Inflammatory macrophage (primary cell): ENCODE results near the gene OR10G7.

Experiments
- DNase-seq, 2 donors: peaks; one replicate each; pipeline ENCODE4 v3.0.0-alpha.2; 2020 to 2022
- total RNA-seq, 18 experiments: gene quantifications; one replicate each; lab custom pipeline; 2026; ENCODE audit warnings: mixed read lengths in 6 of 18, inconsistent platforms in 2 of 18; lab: John Stamatoyannopoulos, UW

OR10G7 gene, protein sequence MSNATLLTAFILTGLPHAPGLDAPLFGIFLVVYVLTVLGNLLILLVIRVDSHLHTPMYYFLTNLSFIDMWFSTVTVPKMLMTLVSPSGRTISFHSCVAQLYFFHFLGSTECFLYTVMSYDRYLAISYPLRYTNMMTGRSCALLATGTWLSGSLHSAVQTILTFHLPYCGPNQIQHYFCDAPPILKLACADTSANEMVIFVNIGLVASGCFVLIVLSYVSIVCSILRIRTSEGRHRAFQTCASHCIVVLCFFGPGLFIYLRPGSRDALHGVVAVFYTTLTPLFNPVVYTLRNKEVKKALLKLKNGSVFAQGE
- 0 to 0.13 (median 0) reads per million in 18 experiments for total RNA-seq

DNA sequence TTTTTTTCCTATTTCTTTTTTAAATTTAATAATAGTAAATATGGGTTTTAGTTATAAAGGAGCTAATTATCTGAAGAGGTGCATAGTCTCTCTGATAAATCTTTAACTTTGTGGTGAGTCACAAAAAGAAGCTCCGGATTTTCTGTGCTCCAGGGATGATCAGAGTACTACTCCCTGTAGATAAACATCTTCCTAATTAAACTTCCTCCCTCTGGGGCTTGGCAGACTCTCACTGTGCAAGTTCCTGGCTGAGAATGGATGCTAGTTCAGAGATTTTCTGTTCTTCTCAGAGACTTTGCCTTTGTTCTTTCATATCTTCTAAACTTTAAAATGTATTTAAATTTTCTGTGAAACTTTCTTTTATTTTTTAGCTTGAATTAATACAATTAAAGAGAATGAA is at the start of gene OR10G7:
OR10G7 (minus strand) TSS at position 72 of the 400 bp plus-strand sequence. CDS start 2,324 bp downstream, outside the sequence.
- DNase-seq, result no peak

DNA sequence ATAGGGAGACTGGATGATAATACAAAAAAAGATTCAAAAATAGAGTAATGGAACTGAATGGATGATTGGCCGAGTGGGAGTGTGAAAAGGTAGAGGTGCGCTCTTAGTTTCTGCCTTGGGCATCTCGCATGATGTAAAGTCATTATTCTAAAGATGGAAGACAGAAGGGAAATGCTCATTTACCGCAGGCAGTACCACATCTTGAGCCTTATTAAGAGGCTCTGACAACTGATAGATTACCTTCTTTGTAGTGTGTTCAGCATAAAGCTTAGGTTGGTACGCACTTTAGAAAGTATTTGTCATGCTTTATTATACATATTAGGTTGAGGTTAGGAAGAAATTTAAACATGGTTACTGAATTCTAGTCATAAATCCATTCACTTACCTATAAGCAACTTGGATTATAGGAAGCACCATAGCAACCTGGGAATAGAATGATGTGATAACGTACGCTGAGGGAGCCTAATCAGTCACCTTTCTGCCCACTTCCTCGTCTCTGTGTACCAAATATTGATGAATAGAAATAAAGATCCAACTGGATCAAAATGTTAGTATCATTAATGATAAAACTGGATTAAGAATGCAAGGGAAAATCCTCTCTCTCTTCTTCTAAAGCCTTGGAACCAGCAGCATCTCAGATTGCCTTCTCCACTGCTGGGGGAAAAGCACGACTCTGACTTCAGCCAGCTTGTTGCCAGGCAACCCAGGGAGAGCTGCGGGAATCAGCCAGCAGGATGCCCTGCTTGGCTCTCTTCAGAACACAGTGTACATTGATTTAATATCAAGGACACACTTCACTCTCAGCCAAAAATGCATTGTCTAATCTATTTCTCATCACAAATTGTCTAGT is 45.1 kb upstream of the OR10G7 start:
- no peak for DNase-seq

DNA sequence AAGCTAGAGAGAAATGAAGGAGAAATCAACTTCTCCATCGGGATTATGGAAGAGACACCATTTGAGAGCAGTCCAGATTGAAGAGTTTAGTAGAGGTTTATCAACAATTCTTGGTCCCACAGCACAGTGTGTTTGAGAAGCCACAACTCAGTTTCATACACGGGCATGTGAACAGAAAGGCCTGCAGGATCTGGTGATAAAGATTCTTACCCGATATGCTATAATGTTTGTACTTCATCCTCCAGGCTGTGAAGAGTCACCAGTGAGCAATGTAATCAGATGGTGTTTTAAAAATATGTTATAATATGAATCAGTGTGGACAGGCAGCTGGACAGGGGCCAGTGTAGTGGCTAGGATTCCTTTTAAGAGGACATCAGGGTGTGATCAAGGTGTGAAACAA is 44.5 kb upstream of the OR10G7 start:
- no peak for DNase-seq

DNA sequence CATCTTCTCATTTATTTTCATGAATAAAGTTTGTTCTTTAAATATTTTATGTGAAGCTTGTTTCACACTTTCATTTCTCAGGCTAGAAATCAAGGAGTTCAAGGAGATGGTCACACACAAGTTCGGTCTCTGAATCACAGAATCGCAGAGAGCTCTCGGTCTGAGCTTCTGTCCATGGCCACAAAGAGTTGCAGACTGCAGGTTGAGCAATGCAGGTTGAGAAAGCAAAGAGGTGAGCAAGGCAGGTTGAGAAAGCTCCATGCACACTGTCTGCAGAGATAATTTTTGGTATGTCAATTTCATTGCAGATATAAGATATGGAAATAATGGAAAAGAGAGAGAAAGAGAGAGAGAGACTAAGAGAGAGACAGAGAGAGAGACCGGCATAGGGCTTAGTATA is 41.2 kb upstream of the OR10G7 start:
- no peak for DNase-seq

DNA sequence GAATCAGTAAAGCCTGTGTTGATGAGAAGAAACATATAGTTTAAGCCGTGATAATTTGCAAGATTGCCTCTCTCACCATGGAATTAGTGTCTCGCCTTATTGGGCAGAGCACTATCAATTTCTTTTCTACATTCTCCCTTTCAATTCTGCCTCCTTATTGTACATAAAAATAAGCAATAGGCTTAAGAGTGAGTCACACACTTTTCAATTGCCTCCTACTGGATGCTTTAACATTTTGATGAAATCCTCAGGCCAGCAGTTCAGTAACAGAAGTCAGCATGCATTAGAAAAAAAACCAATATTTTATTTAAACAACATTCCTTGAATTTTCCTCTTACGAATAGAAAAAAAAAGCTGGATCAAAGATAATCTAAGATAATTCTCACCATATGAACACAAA is 40.4 kb upstream of the OR10G7 start:
- DNase-seq, result no peak

DNA sequence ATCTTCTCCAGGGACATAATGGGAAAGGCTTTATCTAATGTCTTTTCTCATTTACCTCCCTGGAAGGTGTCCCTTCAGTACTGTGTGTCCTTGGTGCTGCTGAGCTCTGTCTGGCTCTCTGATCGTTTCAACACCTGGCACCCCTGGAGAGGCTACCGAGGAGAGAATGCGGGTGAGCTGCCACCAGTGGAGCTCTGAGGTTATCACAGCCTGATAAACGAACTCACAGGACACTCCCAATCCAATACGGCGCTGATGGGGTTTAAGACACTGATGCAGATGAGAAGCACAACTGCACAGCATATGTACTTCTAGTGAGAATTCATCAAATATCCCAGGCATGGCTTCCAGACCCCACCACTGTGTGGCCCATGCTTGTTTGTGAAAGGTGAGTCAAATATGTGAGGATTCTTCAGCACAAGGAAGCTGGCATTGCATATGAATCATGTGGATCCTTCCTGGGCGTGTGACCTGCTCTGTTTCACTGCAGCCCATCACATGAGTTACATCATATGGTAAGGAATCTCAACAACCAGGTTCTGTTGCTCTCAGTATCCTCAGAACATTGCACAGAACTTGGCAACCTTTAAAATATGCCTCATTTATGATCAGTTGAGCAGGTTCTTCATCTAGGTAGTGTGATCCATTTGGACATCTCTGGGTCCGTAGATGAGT is 39.3 kb upstream of the OR10G7 start:
- peak in 1 of 2 donors; percentile 30 for DNase-seq

DNA sequence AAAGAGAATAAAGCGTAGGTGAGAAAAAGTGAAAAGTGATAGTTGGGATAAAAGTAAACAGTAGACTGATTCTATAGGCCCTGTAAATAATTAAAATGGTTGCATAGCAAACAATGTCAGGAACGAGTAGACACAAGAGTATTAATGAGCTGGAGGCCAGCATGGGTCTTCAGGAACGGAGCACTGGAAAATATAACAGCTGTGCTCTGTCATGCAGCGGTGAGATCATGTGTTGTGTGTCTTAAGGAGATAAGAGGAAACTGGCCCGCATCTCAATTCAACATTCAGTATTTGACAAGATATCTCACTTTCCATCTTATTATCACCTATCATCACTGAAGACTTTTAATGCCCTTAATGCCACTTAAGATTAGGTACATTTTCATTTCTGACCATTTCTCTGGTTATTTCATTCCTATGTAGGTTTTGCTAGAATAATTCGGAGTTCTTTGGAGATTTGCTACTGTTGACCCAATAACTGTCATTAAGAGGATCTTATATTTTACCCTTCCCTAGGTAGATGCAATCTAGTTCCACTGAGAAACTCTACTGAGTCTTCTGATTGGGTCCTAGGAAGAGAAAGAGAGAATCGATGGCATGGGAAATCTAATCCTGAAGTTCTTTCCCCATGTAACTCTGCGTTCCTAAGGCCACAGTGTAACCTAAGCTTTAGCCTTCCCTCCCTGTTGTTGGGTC is 38.7 kb upstream of the OR10G7 start:
- DNase-seq, result no peak

DNA sequence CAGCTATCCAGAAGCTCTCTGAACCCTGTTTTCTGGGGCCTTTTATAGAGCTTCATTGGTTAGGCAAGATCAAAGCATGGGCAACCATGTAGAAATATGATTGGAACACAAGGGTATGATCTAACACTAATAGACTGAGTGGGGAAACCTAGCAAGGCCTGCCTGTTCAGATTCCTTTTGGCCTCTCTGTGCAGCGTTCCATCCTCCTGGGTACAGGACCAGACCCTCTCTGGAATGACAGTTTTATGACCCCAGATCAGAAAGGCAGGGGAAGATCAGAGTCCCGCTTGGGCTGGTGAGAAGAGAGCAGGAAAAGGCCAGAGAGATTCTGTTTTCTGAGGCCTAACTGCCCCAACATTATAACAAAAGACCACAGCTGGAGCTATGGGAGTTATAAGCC is 37.5 kb upstream of the OR10G7 start:
- no peak for DNase-seq

DNA sequence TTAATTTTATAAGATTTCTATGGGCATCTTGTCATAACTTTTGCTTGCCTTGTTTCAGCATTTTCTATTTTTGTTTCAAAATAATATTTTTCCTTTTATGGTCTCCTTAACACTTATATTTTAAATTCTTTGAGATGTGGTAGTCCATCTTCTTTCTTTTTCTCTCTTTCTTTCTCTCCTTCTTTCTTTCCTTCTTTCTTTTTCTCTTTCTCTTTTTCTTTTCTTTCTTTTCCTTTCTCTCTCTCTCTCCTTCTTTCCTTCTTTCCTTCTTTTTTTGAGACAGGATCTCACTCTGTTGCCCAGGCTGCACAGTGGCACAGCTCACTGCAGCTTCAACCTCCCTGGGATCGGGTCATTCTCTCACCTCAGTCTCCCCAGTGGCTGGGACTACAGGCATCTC is 36.1 kb upstream of the OR10G7 start:
- no peak for DNase-seq

DNA sequence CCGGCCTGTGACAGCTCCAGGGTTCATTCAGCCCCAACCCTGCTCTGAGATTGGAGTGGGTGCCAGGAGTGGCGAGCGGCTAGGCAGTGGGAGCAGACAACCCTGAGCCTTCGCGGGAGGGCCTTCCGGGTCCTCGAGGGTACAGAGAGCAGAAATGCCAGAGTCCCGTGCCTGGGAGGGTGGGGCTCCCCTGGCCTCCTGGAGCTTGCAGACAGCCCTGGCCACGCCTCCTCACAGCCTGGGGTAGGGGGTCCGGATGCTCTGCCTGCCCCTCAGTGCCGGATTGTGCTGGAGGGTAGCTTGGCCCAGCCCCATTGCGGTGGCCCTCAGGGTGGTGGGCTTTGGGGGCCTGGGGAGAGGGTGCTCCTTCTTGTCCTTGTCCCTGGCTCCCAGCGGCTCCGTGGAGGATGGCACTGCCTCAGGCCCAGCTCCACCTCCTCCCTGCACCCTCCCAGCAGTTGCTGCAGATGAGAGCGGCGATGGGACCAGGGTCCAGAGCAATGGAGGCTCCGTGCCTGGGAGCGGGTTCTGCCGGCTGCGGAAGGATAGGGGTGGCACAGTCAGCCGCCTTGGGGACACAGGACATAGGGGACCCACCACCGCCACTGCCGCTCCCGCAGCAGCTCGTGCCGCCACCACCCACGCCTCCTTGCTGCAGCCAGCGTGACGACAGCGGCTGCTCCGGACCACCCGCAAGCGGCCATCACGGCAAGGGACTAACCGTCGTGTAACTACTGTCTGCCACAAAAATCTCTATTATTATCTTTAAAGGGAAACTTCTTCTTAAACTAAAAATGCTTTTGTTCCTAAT is 34.9 kb upstream of the OR10G7 start:
- DNase-seq, result peak; percentile 26 to 40

DNA sequence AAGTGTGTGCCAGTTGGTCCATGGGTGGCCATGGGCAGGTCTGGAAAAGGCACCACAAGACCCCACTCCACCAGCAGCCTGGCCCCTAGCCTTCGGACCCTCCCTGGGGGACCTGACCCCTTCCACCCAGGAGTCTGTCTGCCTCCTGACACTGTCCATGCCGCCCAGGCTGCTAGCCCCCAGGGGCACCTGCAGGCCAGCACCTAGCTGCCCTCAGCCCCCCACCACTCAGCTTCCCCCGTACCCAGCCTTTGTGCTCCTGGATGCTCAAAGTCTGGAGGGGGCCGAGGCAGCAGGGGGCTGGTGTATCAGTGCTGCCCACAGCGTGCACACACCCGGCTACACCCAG is 34.3 kb upstream of the OR10G7 start:
- no peak for DNase-seq

DNA sequence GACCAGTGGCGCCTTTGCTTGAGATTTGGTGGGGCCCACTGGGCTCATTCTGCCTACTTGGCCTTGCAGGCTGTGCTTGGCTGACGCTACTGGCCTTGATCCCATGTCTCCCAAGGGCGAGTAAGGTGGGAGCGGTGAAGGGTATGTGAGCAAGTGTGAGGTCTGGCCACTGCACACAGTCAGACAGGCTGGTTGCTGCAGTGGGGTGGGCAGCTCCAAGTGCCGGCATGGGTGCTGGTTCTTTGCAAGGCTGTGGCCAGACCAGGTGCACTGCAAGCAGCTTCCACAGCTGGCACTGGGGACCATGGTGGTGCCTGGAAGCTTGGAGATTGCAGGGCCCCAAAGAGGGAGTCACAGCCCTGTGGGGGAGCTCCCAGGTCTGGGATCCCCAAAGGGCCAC is 33.4 kb upstream of the OR10G7 start:
- DNase-seq, result no peak

DNA sequence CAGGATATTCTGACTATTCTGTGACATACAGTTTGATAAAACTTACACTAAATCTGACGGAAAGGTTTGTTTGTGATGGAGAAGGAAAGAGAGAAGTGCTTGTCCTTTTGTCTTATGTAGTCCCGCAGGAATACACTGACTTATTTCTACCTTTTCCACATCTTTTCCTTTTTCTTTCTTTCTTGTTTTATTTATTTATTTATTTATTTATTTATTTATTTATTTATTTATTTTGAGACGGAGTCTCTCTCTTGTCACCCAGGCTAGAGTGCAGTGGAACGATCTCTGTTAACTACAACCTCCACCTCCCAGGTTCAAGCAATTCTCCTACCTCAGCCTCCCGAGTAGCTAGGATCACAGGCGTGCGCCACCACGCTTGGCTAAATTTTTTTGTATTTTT is 31.0 kb upstream of the OR10G7 start:
- DNase-seq, result no peak

DNA sequence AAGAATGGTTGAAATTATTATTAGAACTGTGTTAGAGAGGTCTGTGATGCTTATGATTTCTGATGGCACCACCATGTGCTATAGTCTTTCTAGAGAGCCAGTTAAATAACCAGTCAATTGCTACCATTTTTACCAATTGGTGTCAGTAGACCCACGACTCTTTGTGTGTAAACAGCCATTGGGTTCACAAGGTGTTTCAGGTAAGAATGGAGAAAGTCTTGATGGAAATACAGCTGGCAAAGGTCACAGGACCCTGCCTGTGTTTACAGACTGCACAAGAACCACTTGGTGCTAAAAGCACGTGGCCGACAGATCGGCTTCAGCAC is 30.5 kb upstream of the OR10G7 start:
- no peak for DNase-seq

DNA sequence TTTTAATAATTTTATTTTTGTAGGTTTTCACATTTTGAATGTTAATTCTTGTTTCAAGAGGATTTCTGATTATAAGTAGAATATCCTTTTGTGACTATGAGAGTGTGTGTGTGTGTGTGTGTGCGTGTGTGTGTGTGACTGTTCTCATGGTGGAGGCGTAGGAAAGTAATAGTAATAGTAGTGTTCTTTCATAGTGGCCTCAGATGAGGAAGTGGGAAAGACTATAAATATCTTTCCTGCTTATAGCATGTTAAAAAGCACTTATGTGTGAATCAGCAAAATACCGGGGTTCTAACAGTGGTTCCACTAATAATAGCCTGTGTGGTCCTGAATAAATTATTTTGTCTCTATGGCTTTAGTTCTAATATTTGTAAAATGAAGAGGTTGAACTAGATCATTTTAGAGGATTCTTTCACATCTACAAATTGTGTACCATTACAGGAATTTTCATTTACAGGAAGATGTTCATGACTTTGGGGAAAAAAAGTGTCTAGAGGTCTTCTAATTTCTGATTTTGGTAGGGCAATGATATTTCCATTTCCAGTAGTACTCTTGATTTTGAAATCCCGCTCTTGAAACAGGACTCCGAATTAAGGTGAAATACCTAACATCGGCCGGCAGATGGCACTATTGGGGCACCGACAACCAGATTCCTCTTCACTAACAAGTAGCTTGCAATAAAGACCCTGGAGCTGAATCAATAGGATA is 29.9 kb upstream of the OR10G7 start:
- peak; percentile 84 for DNase-seq

DNA sequence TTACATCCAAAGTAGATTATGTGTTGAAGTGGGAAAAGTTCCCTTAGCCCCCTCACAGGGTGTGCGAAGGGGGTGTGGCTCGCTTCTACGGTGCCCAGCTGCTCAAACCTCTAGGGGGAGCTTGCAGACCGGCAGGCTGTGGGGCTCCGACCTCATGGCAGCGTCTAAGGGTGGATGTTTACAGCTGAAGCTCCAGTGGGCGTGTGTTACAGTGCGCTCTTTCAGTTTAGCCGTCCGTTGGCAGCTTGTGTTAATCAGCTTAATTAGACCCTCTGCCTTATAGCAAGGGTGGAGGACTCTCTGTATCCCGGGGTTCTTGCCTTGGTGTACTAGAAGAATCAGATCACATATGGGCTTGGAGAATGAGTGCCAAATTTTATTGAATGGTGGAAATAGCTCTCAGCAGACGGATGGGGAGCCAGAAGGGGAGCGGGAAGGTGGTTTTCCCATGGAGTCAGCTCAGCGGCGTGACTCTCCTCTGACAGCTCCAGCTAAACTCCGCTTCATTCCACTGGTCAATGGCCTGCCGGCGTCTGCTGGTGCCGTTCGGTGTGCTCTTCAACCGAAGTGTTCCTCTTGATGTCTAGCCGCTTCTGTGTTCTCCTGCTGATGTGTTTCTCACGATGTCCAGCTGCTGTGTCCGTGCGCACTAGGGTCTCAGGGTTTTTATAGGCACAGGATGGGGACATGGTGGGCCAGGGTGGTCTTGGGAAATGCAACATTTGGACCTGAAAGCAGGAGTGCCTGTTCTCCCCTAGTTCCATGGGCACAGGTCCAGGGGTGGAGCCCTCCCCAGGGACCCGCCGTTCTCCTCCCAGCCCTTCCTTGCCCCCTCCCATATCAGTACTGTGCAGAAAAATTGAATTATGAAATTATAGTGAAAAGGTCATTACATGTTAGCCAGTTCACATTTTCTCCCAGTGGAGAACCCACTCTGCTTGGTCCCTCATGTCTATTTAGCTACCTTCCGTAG is 28.6 kb upstream of the OR10G7 start:
- peak; percentile 73 to 84 for DNase-seq

DNA sequence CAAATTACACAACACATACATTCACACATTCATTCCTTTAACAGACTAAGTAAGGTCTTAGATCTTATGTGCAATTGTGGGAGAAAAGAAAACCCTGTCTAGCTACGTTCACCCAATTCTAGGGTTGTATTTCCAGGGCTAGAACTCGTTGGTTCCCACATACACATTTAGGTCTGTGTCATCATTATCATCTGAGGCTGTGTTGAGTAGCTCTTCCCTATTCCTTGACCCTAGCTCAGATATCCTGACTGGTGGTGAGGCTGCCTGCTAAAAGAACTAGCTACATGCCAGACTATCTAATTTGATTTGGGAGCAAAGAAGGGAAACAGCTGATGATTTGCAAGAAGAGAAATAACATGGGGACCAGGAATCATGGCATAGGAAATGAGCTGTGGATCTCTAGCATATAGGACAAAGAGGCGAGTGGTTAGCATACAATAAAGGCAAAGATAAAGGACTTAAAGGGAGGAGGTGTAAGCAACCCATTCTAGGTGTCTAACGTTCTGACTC is 27.5 kb upstream of the OR10G7 start:
- DNase-seq, result peak in 1 of 2 donors; percentile 54

DNA sequence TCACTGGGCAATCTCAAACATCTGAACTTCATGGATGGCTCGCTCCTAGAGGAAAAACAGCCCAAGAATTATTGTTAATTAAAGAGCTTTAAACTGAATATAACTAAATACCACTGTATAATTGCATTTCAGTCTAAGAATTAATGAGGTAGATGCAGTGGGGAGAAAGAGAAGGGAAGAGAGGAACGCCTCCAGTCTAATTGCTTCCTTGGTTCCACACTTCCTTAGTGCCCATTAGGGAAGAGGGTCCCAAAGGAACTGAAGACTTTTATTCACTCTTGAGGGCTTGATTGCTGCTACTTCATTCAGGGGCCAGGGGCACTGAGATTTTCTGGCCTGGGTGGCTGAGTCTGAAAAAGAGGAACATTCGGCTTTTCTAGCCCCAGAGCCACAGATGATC is 11.8 kb upstream of the OR10G7 start:
- DNase-seq, result no peak

DNA sequence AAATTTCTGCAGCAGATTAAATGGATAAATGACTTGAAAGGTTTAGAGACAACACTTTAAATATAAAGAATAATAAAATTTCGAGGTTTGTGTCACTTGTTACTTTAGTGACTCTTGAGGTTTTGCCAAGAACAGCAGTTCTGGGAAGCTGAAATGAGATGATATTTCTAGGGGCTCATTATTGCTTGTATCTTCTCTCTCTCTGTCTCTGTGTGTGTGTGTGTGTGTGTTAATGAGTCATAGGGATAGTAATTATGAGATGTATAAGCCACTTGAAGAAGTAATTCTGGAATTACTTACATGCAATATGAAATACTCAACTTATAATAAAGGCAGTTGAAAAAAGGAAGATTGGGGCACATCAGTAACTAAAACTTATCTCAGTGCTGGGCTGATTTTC is 9.6 kb upstream of the OR10G7 start:
- DNase-seq, result no peak

DNA sequence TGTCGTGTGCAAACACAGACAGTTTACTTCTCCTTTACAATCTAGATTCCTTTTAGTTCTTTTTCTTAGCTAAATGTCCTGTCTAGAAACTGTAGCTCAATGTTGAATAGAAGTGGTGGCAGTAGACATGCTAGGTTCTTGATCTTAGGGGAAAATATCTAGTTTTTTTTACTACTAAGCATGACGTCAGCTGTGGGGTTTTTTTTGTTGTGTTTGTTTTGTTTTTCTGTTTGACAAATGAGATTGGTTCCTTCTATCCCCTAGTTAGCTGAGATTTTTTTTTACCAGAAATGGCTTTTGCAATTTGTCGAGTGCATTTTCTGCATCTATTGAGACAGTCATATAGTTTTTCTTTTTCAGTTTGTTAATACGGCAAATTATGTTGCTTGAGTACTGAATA is 2.3 kb upstream of the OR10G7 start:
- no peak for DNase-seq
